Caco-2 (cell line): ENCODE measurements around the gene BOD1. TPM values are rescaled to one million over a fixed set of nuclear protein-coding genes. Genes with fewer than 3 reads are reported as not detected.

Source experiments
- BruUV-seq: library from RNA; stranded (reverse); fragments of 400-500 nt; replicated peaks from 2 replicates; lab custom pipeline; 2021; lab: Mats Ljungman, UMichigan
- CTCF ChIA-PET: fragments of 300-600 bp; sonication (Branson Sonifier 250); formaldehyde crosslinking; loops from one replicate; lab custom pipeline; 2022; ENCODE audit warnings: antibody characterized with exemption; lab: Charles Lee
- POLR2A ChIA-PET: fragments of 300-600 bp; sonication (Branson Sonifier 250); formaldehyde crosslinking; loops from one replicate; lab custom pipeline; 2022; ENCODE audit warnings: antibody characterized with exemption; lab: Charles Lee
- DNase-seq, 2 experiments: peaks; one replicate each; pipeline versions ENCODE4 v3.0.0 to v3.0.0-alpha.2; 2020 to 2022
- H3K27me3 ChIP-seq: replicated peaks from 2 replicates; pipeline ENCODE4 v1.6.0; 2011; ENCODE audit warnings: low read length; ENCODE audit not compliant: control insufficient read depth, insufficient read depth
- H3K36me3 ChIP-seq: 2 replicates; pipeline ENCODE4 v1.5.1; 2011; ENCODE audit warnings: low read length; ENCODE audit not compliant: control insufficient read depth, insufficient read depth
- H3K4me1 ChIP-seq: fragments of 250-450 bp; sonication (Bioruptor Pico); 2 replicates; pipeline ENCODE4 v1.5.1; 2020; ENCODE audit warnings: mild to moderate bottlenecking
- H3K4me3 ChIP-seq: 2 replicates; pipeline ENCODE4 v1.5.1; 2011; ENCODE audit warnings: low read depth, mild to moderate bottlenecking, control low read depth, low read length
- H3K9me3 ChIP-seq: fragments of 250-450 bp; sonication (Bioruptor Pico); 2 replicates; pipeline ENCODE4 v1.5.1; 2020; ENCODE audit warnings: mild to moderate bottlenecking, moderate library complexity
- H3K27ac Mint-ChIP-seq: one replicate; pipeline ENCODE4 v1.8.0; 2022; ENCODE audit warnings: mixed read lengths; ENCODE audit not compliant: unreplicated experiment
- H3K27me3 Mint-ChIP-seq: one replicate; pipeline ENCODE4 v1.8.0; 2022; ENCODE audit warnings: mixed read lengths; ENCODE audit not compliant: insufficient read depth, unreplicated experiment
- H3K36me3 Mint-ChIP-seq: one replicate; pipeline ENCODE4 v1.8.0; 2022; ENCODE audit warnings: mild to moderate bottlenecking, mixed read lengths; ENCODE audit not compliant: insufficient read depth, unreplicated experiment
- H3K4me1 Mint-ChIP-seq: one replicate; pipeline ENCODE4 v1.8.0; 2022; ENCODE audit warnings: low read depth, mixed read lengths; ENCODE audit not compliant: unreplicated experiment
- H3K4me3 Mint-ChIP-seq: one replicate; pipeline ENCODE4 v1.8.0; 2022; ENCODE audit warnings: mild to moderate bottlenecking, moderate library complexity, mixed read lengths; ENCODE audit not compliant: unreplicated experiment
- H3K9me3 Mint-ChIP-seq: one replicate; pipeline ENCODE4 v1.8.0; 2022; ENCODE audit warnings: mixed read lengths; ENCODE audit not compliant: unreplicated experiment
- CTCF ChIP-seq, 2 experiments: fragments of 200-600 bp in 1 of 2; IDR thresholded peaks; 1 replicate in 1 of 2; 2 replicates in 1 of 2; pipeline versions ENCODE4 v1.5.1 to v1.8.0; 2011 to 2022; ENCODE audit warnings: antibody characterized with exemption in 1 of 2, control low read depth in 1 of 2, inconsistent platforms in 1 of 2, low read depth in 1 of 2, low read length in 1 of 2, mild to moderate bottlenecking in 1 of 2, moderate library complexity in 1 of 2; ENCODE audit not compliant: insufficient read depth in 1 of 2, severe bottlenecking in 1 of 2, unreplicated experiment in 1 of 2
- intact Hi-C: fragments of 100-400 bp; cut with micrococcal nuclease; formaldehyde crosslinking; loops from one replicate; pipeline ENCODE4 v1.10.0; 2022; ENCODE audit not compliant: unreplicated experiment
- total RNA-seq: library from RNA; stranded (reverse); gene quantifications from 2 replicates; pipeline ENCODE4 v1.2.3, GENCODE V29; 2022

The BOD1 gene
- total RNA-seq, 1 experiment from 2014 or later, result 120 TPM

- Histone ChIP-seq H3K4me3 (no peak overlapping the region), H3K9me3 (no peaks in the 10 kb centered on the region), H3K4me1 (no peaks in the 10 kb centered on the region), H3K36me3 (no peaks in the 10 kb centered on the region), H3K27me3 (no peaks in the 10 kb centered on the region)
- POLR2A ChIA-PET, result no interaction called here
- Mint-ChIP-seq H3K4me3 (no peak overlapping the region), H3K27ac (no peak overlapping the region), H3K27me3 (no peaks in the 10 kb centered on the region), H3K4me1 (no peaks in the 10 kb centered on the region), H3K36me3 (no peaks in the 10 kb centered on the region), H3K9me3 (peaks cover 9% of the 10 kb centered on the region)
- TF ChIP-seq CTCF (IDR thresholded peaks at IDR 0.05; ENCODE audit: insufficient read depth in 1 of 2, low read depth in 1 of 2, low read length in 1 of 2, severe bottlenecking in 1 of 2, unreplicated experiment in 1 of 2), result no peak
- intact Hi-C loops, result no loop called here
- no peak for DNase-seq
- BruUV-seq, result no TSS peak
- CTCF ChIA-PET, result interaction anchor here (1.1 kb wide), 1 partner anchor 339 kb away, joined by 3 read pairs; no protein-coding TSS in a partner anchor
Measured at GRCh38 chr5:173634465-173634983, 18.1 kb upstream of the BOD1 start.

- TF ChIP-seq CTCF (IDR thresholded peaks at IDR 0.05; ENCODE audit: insufficient read depth in 1 of 2, low read depth in 1 of 2, low read length in 1 of 2, severe bottlenecking in 1 of 2, unreplicated experiment in 1 of 2), result no peak
- POLR2A ChIA-PET, result no interaction called here
- BruUV-seq, result no TSS peak
Measured at GRCh38 chr5:173633304-173633703, 16.9 kb upstream of the BOD1 start.

GRCh38 chr5:173631478-173631877, 15.0 kb upstream of the BOD1 start:
- Histone ChIP-seq H3K36me3 (no peaks in the 10 kb centered on the region), H3K4me3 (no peak overlapping the region), H3K4me1 (no peaks in the 10 kb centered on the region), H3K9me3 (no peaks in the 10 kb centered on the region), H3K27me3 (no peaks in the 10 kb centered on the region)
- Mint-ChIP-seq H3K36me3 (no peaks in the 10 kb centered on the region), H3K4me1 (no peaks in the 10 kb centered on the region), H3K9me3 (peaks cover 9% of the 10 kb centered on the region), H3K27me3 (no peaks in the 10 kb centered on the region), H3K27ac (no peak overlapping the region), H3K4me3 (no peak overlapping the region)
- CTCF ChIA-PET, result no interaction called here
- intact Hi-C loops, result no loop called here
- BruUV-seq, result no TSS peak
- DNase-seq, result no peak
- TF ChIP-seq CTCF (IDR thresholded peaks at IDR 0.05; ENCODE audit: insufficient read depth in 1 of 2, low read depth in 1 of 2, low read length in 1 of 2, severe bottlenecking in 1 of 2, unreplicated experiment in 1 of 2), result no peak
- POLR2A ChIA-PET, result no interaction called here

More at GRCh38 chr5:173633304-173633703, 16.9 kb upstream of the BOD1 start:
- H3K4me1 ChIP-seq, result no peaks in the 10 kb centered on the region
- H3K27me3 ChIP-seq, result no peaks in the 10 kb centered on the region
- H3K27ac Mint-ChIP-seq, result no peak overlapping the region
- H3K9me3 ChIP-seq, result no peaks in the 10 kb centered on the region
- H3K9me3 Mint-ChIP-seq, result peaks cover 9% of the 10 kb centered on the region
- CTCF ChIA-PET, result no interaction called here
- H3K4me3 Mint-ChIP-seq, result no peak overlapping the region
- H3K36me3 Mint-ChIP-seq, result no peaks in the 10 kb centered on the region
- no peak overlapping the region for H3K4me3 ChIP-seq
- intact Hi-C loops, result no loop called here
- no peaks in the 10 kb centered on the region for H3K36me3 ChIP-seq
- no peaks in the 10 kb centered on the region for H3K27me3 Mint-ChIP-seq
- no peaks in the 10 kb centered on the region for H3K4me1 Mint-ChIP-seq
- no peak for DNase-seq
